ENCODE measurements around the gene ADRB2.

ADRB2 gene

DNA sequence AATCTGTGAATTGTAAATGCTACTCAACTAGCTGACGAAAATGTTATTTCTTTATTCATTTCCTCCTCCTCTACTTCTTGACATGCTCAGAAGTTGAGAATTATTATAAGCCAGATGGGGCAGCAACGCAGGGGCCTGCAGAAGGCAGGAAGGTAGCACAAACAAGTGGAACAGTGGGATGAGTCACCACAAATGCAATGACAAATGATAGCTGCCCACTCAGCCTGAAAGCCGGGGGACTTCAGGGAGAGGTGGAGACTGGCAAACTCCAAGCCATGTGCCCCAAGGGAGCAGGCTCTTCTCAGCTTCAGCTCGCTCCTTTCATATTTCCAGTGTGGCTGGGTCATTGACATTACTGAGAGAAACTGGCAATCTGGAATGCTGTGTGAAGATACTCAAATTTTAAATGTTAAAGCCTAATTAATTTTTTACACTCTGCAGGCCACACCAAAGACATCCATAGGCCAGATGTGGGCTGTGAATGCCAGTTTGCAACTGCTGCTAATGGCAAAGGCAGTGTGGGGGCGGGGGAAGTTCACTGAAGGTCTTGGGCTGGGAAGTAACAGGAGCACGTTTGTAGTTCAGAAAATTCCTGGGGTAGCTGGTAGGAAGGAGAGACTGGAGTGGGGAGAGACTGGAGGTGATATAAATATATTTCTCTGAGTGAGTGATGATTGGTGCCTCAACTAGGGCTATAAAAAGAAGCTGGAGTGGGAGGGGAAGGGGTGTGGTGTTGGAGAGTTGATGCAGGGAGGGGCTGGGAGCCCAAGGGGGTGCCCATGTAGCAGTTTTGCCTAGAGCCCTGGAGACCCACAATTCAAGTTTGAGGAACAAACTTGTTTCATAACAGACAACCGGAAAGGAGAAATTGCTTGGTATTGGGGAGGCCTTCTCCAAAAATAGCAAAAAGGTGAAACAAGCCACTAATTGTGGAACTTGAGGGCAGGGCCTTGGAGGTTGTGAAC lies 20.8 kb upstream of the ADRB2 start:
- DNase-seq = no peak

DNA sequence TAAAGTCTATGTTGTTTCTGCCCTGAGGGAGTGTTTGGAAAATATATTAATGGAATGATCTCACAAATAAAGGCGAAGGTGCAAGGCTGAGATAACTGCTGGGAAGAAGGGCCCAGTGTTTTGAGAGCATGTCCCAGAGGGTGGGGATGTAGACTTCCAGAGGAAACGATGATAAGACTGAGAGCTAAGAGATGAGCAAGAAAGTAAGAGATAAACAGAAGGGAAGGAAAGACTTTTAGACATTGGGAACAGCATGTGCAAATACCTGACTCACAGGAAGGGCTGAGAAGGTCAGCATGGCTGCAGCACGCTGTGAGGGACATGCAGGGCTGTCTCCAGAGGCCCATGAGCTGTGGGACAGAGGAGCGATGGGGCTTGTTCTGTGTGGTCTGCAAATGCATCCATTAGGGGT lies 19.9 kb upstream of the ADRB2 start:
- no peak for DNase-seq

GRCh38 chr5:148807851-148808250 lies 18.6 kb upstream of the ADRB2 start:
- no peak for DNase-seq

GRCh38 chr5:148808864-148809642 lies 17.4 kb upstream of the ADRB2 start:
- peak; percentile 26 for DNase-seq

DNA sequence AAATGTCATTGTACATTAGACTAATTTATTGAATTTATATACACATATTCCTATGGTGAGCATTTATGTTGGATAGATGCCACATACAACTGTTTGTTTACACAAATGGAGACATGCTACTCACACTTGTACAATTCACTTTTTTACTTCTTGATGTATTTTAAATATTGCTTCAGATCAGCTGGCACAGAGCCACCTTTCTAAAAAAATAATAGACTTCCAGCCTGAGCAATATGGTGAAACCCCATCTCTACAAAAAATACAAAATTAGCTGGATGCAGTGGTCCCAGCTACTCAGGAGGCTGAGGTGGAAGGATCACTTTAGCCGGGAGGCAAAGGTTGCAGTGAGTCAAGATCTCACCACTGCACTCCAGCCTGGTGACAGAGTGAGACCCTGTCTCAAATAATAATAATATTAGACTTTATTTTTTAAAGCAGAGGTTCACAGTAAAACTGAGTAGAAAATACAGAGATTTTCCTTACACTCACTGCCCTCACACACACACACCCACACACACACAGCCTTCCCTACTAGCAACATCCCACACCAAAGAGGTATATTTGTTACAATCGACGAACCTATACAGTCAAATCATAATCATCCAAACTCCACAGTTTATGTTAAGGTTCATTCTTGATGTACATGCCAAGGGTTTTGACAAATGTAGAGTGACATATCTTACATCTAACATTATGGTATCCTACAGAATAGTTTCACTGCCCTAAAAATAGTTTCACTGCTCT lies 16.5 kb upstream of the ADRB2 start:
- DNase-seq = no peak

DNA sequence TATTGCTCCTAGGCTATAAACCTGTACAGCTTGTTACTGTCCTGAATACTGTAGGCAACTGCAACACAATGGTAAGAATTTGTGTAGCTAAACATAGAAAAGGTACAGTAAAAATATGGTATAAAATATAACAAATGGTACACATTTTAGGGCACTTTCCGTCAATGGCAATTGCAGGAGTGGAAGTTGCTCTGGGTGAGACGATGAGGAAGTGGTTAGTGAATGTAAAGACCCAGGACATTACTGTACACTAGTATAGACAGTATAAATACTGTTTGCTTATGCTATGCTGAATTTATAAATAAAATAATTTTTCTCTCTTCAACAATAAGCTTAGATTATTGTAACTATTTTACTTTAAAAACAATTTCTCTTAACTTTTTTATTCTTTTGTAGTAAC lies 15.6 kb upstream of the ADRB2 start:
- DNase-seq = no peak

DNA sequence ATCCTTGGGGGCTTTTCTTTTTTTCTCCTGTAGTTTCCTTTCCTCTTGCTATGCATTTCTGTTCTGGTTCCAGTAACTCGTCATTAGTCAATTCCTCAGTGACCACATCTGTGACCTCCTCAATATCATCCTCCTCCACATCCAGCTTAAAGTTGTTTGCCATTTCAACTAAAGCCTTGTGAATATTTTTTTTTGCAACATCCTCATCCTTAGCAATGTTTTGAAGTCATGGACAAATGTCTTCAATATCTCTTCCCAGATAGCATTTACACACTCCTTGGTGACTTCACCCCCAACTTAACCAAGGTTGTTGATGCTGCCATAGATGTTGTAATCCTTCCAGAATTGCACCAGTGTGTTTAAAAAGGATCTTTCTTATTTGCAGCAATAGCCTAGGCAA lies 14.7 kb upstream of the ADRB2 start:
- no peak for DNase-seq

- DNase-seq = no peak
Measured at GRCh38 chr5:148815086-148815485, 11.3 kb upstream of the ADRB2 start.

DNA sequence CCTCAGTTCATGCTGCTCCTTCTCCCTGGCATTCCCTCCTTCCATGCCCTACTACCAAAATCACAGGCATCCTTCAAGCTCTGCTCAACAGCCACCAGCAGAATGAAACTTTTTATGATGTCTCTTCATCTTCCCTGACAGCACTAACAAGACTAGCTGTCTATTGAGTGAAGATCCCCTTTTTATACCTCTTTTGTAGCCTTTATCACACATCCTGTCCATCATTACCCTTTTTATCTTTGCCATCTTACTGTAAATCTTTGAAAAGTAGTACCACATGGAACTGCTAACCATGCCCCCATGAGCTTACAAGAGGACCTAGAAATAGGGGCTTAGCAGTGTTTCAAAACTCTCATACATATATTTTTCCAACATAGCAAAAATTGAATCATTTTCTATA lies 10.8 kb upstream of the ADRB2 start:
- DNase-seq = no peak

GRCh38 chr5:148816357-148816756 lies 10.1 kb upstream of the ADRB2 start:
- no peak for DNase-seq

DNA sequence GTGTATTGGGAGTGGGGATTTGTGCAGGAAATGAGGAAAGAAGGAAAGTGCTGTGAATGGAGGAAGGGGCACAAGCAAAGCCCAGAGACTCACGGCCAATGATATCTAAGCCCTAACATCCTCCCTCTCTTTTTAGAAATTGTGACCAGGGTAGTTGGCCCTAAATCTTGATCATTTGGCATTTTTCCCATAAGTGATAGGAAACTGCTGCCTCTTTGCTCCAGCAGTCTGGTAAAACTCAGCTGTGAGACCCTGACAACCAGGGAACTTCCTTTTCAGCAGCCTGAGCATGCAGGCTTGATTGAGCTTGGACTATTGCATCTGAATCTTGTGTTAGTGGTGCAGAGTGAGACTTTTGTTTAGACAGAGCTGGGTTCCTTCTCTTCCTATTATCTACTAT lies 9.6 kb upstream of the ADRB2 start:
- no peak for DNase-seq

DNA sequence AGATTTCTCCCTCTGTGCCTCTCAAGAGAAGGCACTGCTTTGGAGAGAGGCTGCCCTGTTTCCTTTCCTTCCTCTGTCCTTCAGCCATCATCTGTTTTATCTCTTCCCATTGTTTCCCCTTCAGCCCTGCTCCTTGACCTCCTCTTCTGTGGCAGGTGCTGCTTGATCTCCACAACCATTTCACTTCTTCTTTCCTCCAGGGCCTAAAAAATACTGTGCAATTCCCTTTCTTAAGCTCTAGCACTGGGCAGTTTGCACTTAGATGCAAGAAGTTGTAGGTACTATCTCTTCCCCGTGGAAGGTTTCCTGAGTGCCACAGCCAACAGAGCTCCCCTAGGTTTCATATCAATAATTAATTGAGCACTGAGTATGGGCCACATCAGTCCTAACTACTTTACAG lies 8.8 kb upstream of the ADRB2 start:
- DNase-seq = no peak

GRCh38 chr5:148820461-148821395 lies 5.7 kb upstream of the ADRB2 start:
- DNase-seq = no peak

GRCh38 chr5:148823871-148824270 lies 2.5 kb upstream of the ADRB2 start:
- no peak for DNase-seq

GRCh38 chr5:148825716-148826052 lies 727 bp upstream of the ADRB2 start:
- DNase-seq = no peak

GRCh38 chr5:148826739-148827070 lies 294 bp downstream of the ADRB2 start:
- DNase-seq = no peak

DNA sequence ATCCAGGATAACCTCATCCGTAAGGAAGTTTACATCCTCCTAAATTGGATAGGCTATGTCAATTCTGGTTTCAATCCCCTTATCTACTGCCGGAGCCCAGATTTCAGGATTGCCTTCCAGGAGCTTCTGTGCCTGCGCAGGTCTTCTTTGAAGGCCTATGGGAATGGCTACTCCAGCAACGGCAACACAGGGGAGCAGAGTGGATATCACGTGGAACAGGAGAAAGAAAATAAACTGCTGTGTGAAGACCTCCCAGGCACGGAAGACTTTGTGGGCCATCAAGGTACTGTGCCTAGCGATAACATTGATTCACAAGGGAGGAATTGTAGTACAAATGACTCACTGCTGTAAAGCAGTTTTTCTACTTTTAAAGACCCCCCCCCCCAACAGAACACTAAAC lies 1.3 kb downstream of the ADRB2 start:
- no peak for DNase-seq

- no peak for DNase-seq
Measured at GRCh38 chr5:148828511-148829247, 2.3 kb downstream of the ADRB2 start.

DNA sequence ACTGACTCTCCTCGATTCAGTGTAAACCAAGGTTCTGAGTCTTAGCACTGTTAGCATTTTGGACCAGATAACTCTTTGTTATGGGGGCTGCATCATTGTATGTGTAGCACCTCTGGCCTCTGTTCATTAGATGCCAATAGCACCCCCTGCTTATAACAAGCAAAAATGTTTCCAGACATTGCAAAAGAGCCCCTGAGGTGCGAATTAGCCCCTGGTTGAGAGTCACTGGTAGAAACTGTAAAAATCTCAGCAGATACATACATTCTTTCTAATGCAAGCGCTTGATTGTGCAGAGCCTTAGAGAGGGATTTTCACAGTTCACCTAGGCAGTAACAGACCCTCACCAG lies 2.8 kb downstream of the ADRB2 start:
- no peak for DNase-seq

DNA sequence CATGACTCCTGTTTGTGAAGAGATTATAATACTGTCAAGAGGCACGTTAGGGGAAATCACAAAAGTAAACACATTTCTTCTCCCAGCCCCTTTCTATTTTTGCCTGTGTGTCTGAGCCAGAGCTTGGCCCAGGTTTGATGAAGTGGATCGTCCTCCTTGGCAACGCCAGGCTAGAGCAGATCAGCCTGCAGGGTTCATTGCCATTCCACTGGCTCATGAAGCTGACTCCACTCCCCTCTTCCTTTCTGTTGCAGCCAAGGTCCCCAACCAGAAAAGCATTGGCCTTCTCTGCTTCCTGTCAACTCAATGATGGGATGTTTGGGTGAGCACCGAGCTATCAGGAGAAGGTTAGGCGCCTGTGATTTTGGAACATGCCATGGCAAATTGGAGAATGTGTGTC lies 3.3 kb downstream of the ADRB2 start:
- no peak for DNase-seq

GRCh38 chr5:148830211-148830610 lies 3.8 kb downstream of the ADRB2 start:
- no peak for DNase-seq

All from stimulated activated naive CD4-positive, alpha-beta T cell treated with Interleukin-2 at 50 U/mL for 16 hours (primary cell).